CD4-positive, alpha-beta T cell treated with Interleukin-4 for 1 hour (primary cell): ENCODE data around the gene EEF1B2.
"Not testable (repeated sequence)": the region's sequence is repeated elsewhere in the genome, so short reads cannot be mapped to it uniquely, and the experiment has no call there.

Source experiments
- DNase-seq, 2 donors: peaks; one replicate each; pipeline ENCODE4 v3.0.0-alpha.2; 2020 to 2022

The EEF1B2 gene

GRCh38 chr2:206168230-206168629, 8.5 kb downstream of the EEF1B2 start:
- DNase-seq: not testable (repeated sequence)

GRCh38 chr2:206171624-206172397, 12.1 kb downstream of the EEF1B2 start:
- DNase-seq: not testable (repeated sequence)

GRCh38 chr2:206173147-206173546, 13.5 kb downstream of the EEF1B2 start:
- DNase-seq: no peak

GRCh38 chr2:206176121-206176520, 16.4 kb downstream of the EEF1B2 start:
- DNase-seq: no peak

- DNase-seq: no peak
These were observed 17.2 kb downstream of the EEF1B2 start for GRCh38 chr2:206176901-206177300.

GRCh38 chr2:206181526-206181925, 21.8 kb downstream of the EEF1B2 start:
- not testable (repeated sequence) for DNase-seq

- DNase-seq: no peak
These were observed 30.0 kb downstream of the EEF1B2 start for GRCh38 chr2:206189691-206190090.

- no peak for DNase-seq
These were observed 30.4 kb downstream of the EEF1B2 start for GRCh38 chr2:206190111-206190510.

GRCh38 chr2:206190689-206191088, 31.0 kb downstream of the EEF1B2 start:
- no peak for DNase-seq

GRCh38 chr2:206192157-206192556, 32.5 kb downstream of the EEF1B2 start:
- DNase-seq: no peak

GRCh38 chr2:206193671-206194357, 34.1 kb downstream of the EEF1B2 start:
- no peak for DNase-seq

GRCh38 chr2:206198677-206199076, 39.0 kb downstream of the EEF1B2 start:
- no peak for DNase-seq

GRCh38 chr2:206201075-206201848, 41.6 kb downstream of the EEF1B2 start:
- no peak for DNase-seq

- DNase-seq: no peak
These were observed 42.8 kb downstream of the EEF1B2 start for GRCh38 chr2:206202446-206202845.

GRCh38 chr2:206203331-206203730, 43.6 kb downstream of the EEF1B2 start:
- DNase-seq: no peak

GRCh38 chr2:206204710-206205109, 45.0 kb downstream of the EEF1B2 start:
- DNase-seq: no peak

GRCh38 chr2:206207316-206207715, 47.6 kb downstream of the EEF1B2 start:
- not testable (repeated sequence) for DNase-seq

GRCh38 chr2:206208900-206209299, 49.2 kb downstream of the EEF1B2 start:
- DNase-seq: no peak

- DNase-seq: no peak
These were observed 52.1 kb downstream of the EEF1B2 start for GRCh38 chr2:206211657-206212255.
